Measurements from ENCODE around the gene HLA-DRA.
"Not testable (repeated sequence)": the region's sequence is repeated elsewhere in the genome, so short reads cannot be mapped to it uniquely, and the experiment has no call there.

Gene HLA-DRA

DNA sequence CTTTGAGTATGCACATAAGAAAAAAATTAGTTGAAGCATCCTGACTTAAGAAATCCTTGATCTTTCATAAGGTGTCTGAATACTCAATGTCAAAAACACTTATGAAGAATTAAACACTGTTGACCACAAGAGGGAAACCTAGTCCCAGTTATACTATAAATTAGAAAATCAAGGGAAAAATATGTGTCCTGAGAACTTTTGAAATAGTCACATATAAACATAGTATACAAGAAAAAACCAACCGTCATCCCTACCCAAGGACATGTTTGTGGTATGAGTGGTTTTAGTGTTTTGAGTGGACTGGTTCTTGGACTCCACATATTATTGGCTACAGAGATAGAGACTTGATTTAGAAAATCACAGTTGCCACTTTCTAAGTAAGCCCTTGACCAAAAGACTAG is 7.6 kb upstream of the HLA-DRA start:
- peak; percentile 60 for DNase-seq

DNA sequence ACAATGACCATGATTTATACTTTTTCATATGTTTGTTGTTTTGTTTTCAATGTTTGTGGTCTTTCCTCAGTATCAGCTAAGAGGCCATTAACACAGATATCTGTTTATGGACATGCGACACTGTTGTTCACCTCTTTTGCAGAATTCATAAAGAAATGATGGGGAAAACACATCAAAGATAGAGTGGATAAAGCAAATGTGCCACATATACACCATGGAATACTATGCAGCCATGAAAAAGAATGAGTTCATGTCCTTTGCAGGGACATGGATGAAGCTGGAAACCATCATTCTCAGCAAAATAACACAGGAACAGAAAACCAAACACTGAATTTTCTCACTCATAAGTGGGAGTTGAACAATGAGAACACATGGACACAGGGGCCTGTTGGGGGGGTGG is 5.7 kb upstream of the HLA-DRA start:
- not testable (repeated sequence) for DNase-seq

DNA sequence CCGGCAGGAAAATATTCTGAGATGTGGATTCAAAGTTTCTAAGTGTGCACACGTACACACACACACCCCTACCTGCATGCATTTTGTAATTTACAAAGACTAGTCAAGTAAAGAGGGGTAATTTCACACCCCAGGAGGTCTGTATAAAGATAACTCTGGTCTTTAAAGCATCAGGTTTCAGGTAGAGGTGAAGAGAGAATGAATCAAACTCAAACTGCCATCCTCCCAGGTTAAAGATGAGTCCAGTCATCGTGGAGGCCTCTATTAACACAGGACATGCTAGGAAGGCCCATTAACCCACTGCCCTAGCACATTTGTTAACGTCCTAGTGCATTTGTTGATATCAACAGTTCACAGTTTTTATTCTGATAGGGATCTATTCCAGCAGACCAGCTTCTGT is 3.5 kb upstream of the HLA-DRA start:
- DNase-seq = no peak

DNA sequence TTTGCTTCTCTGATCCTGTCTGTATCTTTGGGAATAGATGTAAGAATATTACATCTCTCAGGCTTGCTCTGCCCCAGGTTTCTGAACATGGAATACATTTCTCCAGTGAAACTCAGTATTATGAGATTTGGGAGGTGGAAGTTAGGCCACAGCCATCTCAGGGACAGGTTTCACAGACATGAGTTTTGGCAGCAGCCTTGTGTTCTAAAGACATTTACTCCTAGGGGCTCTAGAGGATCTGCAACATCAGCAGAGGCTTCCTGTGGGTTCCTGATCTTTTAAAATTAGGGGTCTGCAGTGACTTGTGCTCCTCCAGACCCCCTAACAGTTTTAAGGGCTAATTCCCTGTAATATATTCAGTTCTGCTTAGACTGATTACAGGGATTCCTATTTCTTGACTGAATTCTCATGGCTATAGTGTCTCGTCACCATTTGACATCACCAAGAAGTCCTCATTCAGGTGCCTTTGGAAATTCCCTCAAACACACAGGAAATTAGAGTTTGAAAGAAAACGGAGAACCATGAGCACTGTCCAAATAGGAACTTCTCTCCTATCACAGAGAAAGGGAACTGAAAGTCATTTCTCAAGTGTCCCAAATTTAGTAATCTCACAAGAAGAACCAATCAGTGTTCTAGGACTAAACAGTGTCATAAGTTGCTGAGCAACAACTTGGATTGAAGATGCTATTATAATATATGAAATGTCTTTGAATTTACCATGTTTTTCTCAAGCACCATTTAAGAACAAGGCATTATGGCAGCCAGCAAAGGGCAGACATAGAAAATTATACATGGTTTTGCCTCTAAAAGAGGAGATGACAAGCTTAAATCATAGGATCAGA is 2.5 kb upstream of the HLA-DRA start:
- peak; percentile 69 for DNase-seq

DNA sequence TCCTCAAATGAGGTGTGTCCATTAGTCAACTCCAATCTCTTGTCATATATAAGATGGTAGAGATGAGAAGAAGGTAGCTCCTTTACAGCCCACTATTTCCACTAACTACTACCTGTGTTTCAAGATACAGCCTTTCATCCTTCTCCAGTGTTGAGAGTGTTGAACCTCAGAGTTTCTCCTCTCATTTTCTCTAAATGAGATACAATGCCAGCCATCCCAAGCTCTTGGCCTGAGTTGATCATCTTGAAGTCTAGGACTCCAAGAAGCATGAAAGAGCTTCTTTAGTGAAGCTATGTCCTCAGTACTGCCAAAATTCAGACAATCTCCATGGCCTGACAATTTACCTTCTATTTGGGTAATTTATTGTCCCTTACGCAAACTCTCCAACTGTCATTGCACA is 548 bp upstream of the HLA-DRA start:
- no peak for DNase-seq

DNA sequence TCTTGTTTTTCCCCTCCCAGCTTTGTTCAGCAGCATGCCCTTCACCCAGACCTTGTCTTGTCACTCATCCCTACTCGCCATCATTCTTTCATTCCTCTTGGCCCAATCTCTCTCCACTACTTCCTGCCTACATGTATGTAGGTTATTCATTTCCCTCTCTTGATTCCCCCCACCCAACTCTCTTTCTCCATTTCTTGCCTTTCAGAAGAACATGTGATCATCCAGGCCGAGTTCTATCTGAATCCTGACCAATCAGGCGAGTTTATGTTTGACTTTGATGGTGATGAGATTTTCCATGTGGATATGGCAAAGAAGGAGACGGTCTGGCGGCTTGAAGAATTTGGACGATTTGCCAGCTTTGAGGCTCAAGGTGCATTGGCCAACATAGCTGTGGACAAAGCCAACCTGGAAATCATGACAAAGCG is 2.6 kb downstream of the HLA-DRA start:
- DNase-seq = no peak

DNA sequence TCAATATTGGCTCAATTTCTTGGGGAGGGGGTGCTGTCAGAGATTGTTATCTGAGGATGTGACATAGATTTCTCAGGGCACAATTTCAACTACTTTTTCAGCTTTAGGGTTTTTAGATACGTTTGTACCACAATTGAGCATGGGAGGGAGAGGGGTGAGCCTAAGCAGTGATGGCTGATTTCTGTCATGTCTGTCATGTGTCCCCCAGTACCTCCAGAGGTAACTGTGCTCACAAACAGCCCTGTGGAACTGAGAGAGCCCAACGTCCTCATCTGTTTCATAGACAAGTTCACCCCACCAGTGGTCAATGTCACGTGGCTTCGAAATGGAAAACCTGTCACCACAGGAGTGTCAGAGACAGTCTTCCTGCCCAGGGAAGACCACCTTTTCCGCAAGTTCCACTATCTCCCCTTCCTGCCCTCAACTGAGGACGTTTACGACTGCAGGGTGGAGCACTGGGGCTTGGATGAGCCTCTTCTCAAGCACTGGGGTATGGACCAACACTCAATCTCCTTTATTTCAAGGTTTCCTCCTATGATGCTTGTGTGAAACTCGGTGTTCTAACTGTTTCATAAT is 3.4 kb downstream of the HLA-DRA start:
- no peak for DNase-seq

DNA sequence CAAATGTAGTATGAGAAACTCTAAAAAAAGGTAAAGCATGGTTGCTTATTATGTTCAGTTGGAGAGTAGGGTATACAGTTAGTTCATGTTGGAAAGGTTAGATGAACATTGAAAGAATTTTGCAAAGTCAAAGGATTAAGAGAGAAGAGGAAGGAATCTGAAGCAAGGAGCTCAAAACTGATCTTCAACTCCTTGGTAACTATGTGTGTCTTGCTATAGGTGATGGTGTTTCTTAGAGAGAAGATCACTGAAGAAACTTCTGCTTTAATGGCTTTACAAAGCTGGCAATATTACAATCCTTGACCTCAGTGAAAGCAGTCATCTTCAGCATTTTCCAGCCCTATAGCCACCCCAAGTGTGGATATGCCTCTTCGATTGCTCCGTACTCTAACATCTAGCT is 4.7 kb downstream of the HLA-DRA start:
- no peak for DNase-seq

DNA sequence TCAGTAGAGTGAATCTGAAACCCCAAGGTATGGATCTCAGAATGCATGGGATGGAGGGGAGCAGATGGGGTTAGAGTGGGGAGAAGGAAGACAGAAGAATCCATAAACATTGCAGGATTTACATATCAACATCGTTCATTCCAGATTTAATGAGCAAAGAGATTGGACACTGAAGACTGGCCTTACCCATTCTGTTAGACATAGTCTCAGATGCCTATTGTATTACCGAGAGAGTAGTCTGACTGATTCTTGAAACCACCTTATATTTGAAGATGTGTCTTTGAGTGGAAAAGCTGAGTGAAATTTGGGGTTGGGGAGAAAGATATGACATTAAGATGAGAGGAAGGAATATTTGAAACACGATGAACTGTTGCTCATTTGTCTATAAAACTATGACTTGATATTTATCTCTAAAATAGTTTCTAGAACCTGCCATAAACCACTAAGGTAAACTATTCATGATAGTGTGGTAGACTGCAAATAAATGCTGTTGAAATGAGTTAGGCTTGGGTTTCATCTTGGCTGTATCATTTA is 5.7 kb downstream of the HLA-DRA start:
- no peak for DNase-seq

DNA sequence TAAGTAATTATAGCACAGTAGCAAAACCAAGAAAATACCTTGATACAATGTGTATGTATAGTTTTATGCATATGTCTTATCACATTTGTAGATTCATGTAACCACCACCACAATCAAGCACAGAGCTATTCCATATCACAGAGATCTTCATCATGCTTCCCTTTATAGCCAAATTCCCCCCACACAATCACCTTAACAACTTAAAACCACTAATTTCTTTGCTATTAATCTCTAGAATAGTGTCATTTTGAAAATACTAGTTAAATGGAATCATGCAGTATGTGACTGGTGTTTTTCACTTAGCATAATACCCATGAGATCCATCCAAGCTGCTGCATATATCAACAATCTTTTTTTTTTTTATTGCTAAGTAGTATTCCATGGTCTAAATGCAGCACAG is 8.2 kb downstream of the HLA-DRA start:
- no peak for DNase-seq

DNA sequence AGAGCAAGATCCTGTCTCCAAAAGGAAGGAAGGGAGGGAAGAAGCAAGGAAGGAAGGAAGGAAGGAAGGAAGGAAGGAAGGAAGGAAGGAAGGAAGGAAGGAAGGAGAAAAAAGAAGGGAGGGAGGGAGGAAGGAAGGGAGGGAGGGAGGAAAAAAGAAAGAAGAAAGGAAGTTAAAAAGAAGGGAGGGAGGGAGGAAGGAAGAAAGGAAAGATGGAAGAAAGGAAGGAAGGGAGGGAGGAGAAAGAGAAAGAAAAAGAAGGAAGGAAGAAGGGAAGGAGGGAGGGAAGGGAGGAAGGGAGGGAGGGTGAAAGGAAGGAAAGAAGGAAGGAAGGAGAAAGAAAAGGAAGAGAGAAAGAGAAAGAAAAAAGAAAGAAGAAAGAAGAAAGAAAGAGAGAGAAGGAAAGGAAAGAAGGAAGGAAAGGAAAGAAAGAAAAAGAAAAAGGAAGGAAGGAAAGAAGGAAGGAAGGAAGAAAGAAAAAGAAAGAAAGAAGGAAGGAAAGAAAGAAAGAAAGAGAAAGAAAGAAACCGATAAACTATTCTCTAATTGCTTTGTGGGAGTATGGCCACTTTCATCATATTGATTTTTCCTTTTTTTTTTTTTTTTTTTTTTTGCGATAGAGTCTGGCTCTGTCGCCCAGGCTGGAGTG is 9.5 kb downstream of the HLA-DRA start:
- no peak for DNase-seq

DNA sequence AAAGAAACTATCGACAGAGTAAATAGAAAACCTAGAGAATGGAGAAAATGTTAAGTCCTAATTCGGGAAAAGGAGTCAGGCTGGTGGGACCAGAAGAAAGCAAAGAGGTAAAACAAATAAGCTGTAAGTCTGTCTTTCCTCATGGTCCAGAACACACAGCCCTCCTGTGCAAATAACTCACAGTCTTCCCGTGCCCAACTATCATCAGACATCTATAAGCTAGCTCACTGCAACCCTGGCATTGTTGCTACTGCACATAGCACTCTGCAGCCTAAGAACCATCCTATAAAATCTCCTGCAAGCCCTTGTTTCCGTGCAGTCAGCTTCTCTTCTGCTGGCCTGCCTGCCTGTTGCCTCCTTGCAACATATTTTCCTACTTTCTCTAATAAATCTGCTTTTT is 17.4 kb downstream of the HLA-DRA start:
- DNase-seq = no peak

DNA sequence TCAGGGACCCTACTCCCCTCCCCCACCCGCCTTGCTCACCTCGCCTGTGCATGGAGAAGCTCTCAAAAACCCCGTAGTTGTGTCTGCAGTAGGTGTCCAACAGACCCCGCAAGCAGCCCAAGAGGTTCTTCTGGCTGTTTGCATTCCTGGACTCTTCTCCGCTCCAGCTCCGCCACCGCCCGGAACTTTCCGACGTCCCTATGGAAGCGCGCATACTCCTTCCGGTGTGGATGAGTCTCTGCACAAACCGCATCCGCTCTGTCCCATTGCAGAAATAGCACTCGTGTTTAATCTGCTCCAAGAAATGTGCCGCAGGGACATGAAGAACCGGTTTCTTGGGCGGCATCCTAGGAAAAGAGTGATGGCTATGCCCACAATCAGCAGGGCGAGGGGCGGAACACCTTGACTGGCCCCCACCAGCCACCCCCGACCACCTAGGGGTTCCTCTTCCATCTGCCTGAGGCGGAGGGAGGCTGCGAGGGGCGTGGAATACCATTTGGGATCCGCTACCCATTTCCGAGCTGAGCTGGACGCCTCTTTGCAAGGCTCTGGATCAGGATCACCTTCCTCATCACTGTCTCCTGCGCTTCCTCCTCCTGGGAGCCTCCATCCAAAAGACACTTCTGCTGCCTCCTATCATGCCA is 20.2 kb downstream of the HLA-DRA start:
- no peak for DNase-seq

DNA sequence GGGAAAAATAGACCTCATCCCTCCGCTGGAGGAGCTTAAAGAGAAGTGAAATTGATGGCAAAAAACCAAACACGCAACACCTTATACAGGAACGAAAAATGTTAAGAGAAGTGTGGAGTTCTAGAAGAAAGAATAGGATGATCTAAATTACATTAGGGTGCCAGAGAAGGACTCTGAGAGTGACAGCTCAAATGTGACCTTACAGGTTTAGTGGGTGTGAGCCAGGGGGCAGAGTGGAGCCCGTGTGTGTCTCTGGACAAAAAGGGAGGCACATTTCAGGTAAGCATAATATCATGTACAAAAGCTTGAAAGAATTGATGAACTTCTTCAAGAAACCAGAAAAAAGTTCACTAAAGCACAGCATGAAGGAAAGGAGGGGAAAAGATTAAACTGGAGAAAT is 20.8 kb downstream of the HLA-DRA start:
- DNase-seq = no peak

DNA sequence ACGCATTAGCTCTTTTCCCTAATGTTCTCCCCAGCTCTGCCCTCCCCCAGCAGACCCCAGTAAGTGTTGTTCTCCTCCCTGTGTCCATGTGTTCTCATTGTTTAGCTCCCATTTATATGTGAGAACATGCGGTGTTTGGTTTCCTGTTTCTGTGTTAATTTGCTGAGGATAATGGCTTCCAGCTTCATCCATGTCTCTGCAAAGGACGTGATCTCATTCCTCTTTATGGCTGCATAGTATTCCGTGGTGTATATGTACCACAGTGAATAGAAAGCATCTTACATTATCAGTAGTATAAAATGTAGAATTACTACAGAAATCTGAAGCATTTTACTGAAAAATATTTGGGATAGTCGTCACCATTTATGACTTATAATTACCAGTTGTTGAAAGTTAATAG is 21.8 kb downstream of the HLA-DRA start:
- DNase-seq = no peak

DNA sequence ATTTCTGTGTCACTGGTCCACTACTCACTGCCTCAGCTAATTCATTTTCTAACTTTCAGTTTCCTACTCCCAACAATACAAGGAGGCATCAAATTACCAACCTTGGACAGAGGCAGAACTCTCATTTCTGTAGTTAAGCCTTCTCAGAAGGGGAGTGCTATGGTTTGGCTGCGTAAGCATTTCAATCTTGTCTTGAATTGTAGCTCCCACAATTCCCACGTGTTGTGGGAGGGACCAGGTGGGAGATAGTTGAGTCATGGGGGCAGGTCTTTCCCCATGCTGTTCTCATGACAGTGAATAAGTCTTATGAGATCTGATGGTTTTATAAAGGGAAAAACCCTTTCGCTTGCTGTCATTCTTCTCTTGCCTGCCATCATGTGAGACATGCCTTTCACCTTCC is 22.9 kb downstream of the HLA-DRA start:
- DNase-seq = no peak

DNA sequence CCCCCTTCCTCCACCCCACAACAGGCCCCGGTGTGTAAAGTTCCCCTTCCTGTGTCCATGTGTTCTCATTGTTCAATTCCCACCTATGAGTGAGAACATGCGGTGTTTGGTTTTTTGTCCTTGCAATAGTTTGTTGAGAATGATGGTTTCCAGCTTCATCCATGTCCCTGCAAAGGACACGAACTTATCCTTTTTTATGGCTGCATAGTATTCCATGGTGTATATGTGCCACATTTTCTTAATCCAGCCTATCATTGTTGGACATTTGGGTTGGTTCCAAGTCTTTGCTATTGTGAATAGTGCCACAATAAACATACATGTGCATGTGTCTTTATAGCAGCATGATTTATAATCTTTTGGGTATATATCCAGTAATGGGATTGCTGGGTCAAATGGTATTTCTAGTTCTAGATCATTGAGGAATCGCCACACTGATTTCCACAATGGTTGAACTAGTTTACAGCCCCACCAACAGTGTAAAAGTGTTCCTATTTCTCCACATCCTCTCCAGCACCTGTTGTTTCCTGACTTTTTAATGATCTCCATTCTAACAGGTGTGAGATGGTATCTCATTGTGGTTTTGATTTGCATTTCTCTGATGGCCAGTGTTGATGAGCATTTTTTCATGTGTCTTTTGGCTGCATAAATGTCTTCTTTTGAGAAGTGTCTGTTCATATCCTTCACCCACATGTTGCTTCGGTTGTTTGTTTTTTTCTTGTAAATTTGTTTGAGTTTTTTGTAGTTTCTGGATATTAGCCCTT is 28.2 kb downstream of the HLA-DRA start:
- DNase-seq = not testable (repeated sequence)

DNA sequence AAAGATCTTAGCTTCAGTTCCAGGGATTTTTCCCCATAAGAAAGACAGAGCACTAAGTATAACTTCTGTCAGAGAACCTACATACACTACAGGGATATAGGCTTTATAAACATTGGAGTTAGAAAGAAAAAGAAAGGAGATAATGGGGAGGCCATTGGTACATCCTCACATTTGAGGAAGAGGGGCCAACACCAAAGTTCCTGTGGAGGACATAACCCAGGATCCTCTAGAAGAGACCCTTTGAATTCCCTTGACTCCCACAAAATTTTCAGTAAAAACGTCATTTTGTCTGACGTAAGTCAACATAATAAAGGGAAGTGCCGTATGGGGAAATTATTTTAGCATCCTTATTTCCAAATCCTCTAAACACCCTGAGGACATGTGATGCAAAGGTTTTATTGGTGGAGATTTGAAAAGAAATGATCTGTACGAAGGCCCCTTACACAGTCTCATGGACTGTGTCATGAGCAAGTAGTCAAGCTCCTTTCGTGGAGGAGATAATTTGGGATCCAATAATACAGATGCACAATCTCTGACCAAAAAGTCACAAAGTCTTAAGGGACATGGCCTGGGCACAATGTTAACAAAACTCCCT is 33.2 kb downstream of the HLA-DRA start:
- peak; percentile 8 for DNase-seq

DNA sequence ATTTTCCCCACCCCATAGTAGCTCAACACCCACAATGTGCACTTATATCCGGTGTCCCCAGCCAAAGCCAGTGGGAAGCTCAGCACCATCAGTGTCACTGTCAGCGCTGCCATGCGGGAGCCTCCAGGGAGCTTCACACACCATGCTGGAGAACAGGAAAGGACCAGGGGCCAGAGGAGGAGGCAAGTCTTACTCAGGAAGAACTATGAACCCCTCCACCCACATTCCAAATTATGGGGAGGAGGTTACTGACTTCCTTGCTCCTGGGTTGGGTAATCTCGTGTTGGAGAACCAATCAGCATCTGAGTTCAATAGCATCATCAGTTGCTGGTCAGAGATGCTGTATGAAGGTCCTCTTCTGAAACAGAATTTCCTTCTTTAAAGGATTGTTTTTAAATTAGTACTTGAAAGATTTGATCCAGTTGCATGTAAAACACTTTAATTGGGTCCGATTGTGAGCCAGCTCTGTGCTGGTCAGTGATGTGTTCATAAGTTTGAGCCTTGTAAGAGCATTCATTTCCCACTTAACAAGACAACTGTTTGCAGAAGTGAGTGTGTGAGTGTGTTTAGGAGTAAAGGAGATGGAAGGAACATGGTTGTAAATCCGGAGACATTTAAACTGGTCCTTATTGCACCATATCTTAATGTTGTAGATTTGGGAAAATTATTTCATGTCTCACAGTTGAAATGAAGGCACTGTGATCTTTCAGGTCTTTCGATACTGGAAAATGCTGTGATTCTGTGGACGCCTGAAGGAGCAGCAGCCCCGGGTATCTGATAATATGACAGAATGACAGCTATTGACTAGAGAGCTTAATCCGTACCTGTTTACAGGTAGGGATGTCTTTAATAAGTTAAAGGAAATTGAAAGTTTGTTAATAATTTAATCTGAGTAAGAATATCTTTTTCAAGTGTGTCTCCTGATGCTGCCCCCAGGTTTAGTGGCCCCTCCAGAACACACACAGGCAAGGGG is 34.0 kb downstream of the HLA-DRA start:
- DNase-seq = peak; percentile 41

DNA sequence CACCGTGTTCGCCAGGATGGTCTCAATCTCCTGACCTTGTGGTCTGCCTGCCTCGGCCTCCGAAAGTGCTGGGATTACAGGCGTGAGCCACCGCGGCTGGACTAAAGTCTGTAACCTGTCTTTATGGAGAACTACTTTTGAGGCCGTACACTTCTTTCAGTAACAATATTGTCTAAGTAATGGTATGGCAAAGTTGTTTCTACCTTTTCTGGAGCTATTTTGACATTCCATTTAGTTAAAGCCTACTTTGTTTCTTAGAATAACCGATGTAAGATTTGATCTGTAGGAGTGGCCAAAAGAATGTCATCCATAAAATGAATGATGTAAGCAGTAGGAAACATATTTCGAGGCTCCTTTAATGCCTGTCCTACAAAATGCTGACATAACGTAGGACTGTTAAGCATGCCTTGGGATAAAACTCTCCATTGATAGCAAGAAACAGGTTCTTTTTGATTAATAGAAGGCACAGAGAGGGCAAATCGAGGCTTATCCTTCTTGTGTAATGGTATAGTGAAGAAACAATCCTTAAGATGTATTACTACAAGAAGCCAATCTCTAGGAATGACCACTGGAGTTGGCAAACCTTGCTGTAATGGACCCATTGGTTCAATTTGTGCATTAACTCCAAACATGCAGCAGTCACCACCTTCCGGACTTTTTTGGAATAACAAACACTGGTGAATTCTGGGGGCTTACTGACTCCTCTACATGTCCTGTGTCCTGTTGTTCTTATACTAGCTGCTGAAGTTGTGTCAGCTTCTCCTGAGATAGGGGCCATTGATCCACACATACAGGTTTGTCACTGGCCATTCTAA is 35.9 kb downstream of the HLA-DRA start:
- DNase-seq = no peak
